OCI-LY7 (cell line): ENCODE results near the gene SCRG1. TPM values are rescaled to one million over a fixed set of nuclear protein-coding genes. Genes with fewer than 3 reads are reported as not detected.

ENCODE experiments used
- BruUV-seq: library from RNA; stranded (reverse); fragments of 400-500 nt; replicated peaks from 2 replicates; lab custom pipeline; 2021; lab: Mats Ljungman, UMichigan
- CTCF ChIA-PET: fragments of 300-600 bp; sonication (Branson Sonifier 250); formaldehyde crosslinking; loops from one replicate; lab custom pipeline; 2022; ENCODE audit warnings: antibody characterized with exemption; ENCODE audit not compliant: unreplicated experiment; lab: Charles Lee
- POLR2A ChIA-PET: fragments of 300-600 bp; sonication (Branson Sonifier 250); formaldehyde crosslinking; loops from one replicate; lab custom pipeline; 2022; ENCODE audit warnings: antibody characterized with exemption; lab: Charles Lee
- DNase-seq: peaks from one replicate; pipeline ENCODE4 v3.0.0-alpha.2; 2015; ENCODE audit warnings: low spot score
- H2AFZ ChIP-seq: fragments of 200-600 bp; sonication (generic), shearing (Covaris generic); 2 replicates; pipeline ENCODE4 v1.6.1; 2014; ENCODE audit warnings: mild to moderate bottlenecking, antibody characterized with exemption, low read length, moderate library complexity
- H3K27ac ChIP-seq: fragments of 200-600 bp; sonication (generic); 2 replicates; pipeline ENCODE4 v1.5.1; 2014; ENCODE audit warnings: mixed run types, low read depth, mild to moderate bottlenecking, moderate library complexity, low read length, inconsistent platforms; ENCODE audit not compliant: poor library complexity, severe bottlenecking
- H3K36me3 ChIP-seq: fragments of 200-600 bp; sonication (generic); 2 replicates; pipeline ENCODE4 v1.6.1; 2014; ENCODE audit warnings: mild to moderate bottlenecking, antibody characterized with exemption, low read length, moderate library complexity, mixed read lengths; ENCODE audit not compliant: insufficient read depth
- H3K4me1 ChIP-seq: fragments of 200-600 bp; sonication (generic); 2 replicates; pipeline ENCODE4 v1.5.1; 2014; ENCODE audit warnings: mild to moderate bottlenecking, low read length; ENCODE audit not compliant: insufficient read depth, poor library complexity, severe bottlenecking
- H3K4me2 ChIP-seq: fragments of 200-600 bp; sonication (generic); 2 replicates; pipeline ENCODE4 v1.6.1; 2014; ENCODE audit warnings: mild to moderate bottlenecking, low read length
- H3K4me3 ChIP-seq: fragments of 200-600 bp; sonication (generic); 2 replicates; pipeline ENCODE4 v1.5.1; 2014; ENCODE audit warnings: mild to moderate bottlenecking, low read depth, low read length; ENCODE audit not compliant: poor library complexity, severe bottlenecking
- H3K79me2 ChIP-seq: fragments of 200-600 bp; sonication (generic); 2 replicates; pipeline ENCODE4 v1.6.1; 2016; ENCODE audit warnings: low read depth, mild to moderate bottlenecking, low read length, moderate library complexity, mixed read lengths; ENCODE audit not compliant: insufficient read depth
- H3K9me2 ChIP-seq: fragments of 200-600 bp; sonication (generic); 2 replicates; pipeline ENCODE4 v1.6.1; 2016; ENCODE audit warnings: mild to moderate bottlenecking, low read length, mixed read lengths; ENCODE audit not compliant: insufficient read depth
- H3K9me3 ChIP-seq: fragments of 200-600 bp; sonication (generic); 2 replicates; pipeline ENCODE4 v1.6.1; 2014; ENCODE audit warnings: mild to moderate bottlenecking, mixed run types, low read length, mixed read lengths
- H4K20me1 ChIP-seq: fragments of 200-600 bp; sonication (generic); 2 replicates; pipeline ENCODE4 v1.6.1; 2014; ENCODE audit warnings: mild to moderate bottlenecking, antibody characterized with exemption, low read length, moderate library complexity, mixed read lengths; ENCODE audit not compliant: insufficient read depth
- CTCF ChIP-seq: fragments of 200-600 bp; sonication (generic); conservative IDR thresholded peaks from 2 replicates; pipeline ENCODE4 v1.5.1; 2014; ENCODE audit warnings: mild to moderate bottlenecking, antibody characterized with exemption, low read length, moderate library complexity, mixed read lengths
- EZH2phosphoT487 ChIP-seq: fragments of 200-600 bp; sonication (generic); IDR thresholded peaks from 2 replicates; pipeline ENCODE4 v1.6.1; 2018; ENCODE audit warnings: low read depth, borderline replicate concordance, mild to moderate bottlenecking, mixed run types, antibody characterized with exemption, low read length, moderate library complexity, mixed read lengths
- intact Hi-C: fragments of 100-400 bp; cut with micrococcal nuclease; formaldehyde crosslinking; loops from one replicate; pipeline ENCODE4 v1.10.0; 2022; ENCODE audit not compliant: unreplicated experiment
- total RNA-seq, 2 experiments: library from RNA; depleted of rRNA in 1 of 2; stranded (reverse); fragments of >200 nt in 1 of 2; shearing (Covaris generic) in 1 of 2; gene quantifications; 2 replicates each; pipeline ENCODE4 v1.2.3, GENCODE V29; 2014 to 2022

Gene SCRG1
- total RNA-seq, 2 experiments from 2014 or later, result not detected

GRCh38 chr4:173357939-173358338, 41.0 kb downstream of the SCRG1 start:
- H3K79me2 ChIP-seq, result no peaks in the 10 kb centered on the region
- no peak overlapping the region for H3K4me2 ChIP-seq
- CTCF ChIA-PET, result no interaction called here
- no peaks in the 10 kb centered on the region for H4K20me1 ChIP-seq
- H3K4me3 ChIP-seq, result no peak overlapping the region
- POLR2A ChIA-PET, result interaction anchor here (0.9 to 5.4 kb wide), 4 partner anchors 10 to 45 kb away, joined by 3 to 31 read pairs (median 18); partner anchors contain the start of gene HMGB2
- intact Hi-C loops, result no loop called here
- BruUV-seq, result no TSS peak
- H3K9me2 ChIP-seq, result no peaks in the 10 kb centered on the region
- H3K36me3 ChIP-seq, result no peaks in the 10 kb centered on the region
- H3K9me3 ChIP-seq, result no peaks in the 10 kb centered on the region
- H2AFZ ChIP-seq, result no peak overlapping the region
- DNase-seq, result no peak
- H3K27ac ChIP-seq, result no peak overlapping the region
- H3K4me1 ChIP-seq, result peaks cover 17% of the 10 kb centered on the region
- TF ChIP-seq EZH2phosphoT487 (no peak), CTCF (no peak)

GRCh38 chr4:173347467-173347866, 51.4 kb downstream of the SCRG1 start:
- no peaks in the 10 kb centered on the region for H4K20me1 ChIP-seq
- no TSS peak for BruUV-seq
- no peaks in the 10 kb centered on the region for H3K9me2 ChIP-seq
- no peaks in the 10 kb centered on the region for H3K79me2 ChIP-seq
- no peak overlapping the region for H3K27ac ChIP-seq
- no peak for DNase-seq
- ChIA-PET POLR2A (interaction anchor here (0.6 to 5.5 kb wide), 6 partner anchors 8 to 55 kb away, joined by 3 to 54 read pairs (median 18); partner anchors contain the start of gene HMGB2), CTCF (no interaction called here)
- intact Hi-C loops, result no loop called here
- H3K9me3 ChIP-seq, result no peaks in the 10 kb centered on the region
- H3K4me2 ChIP-seq, result no peak overlapping the region
- no peak overlapping the region for H2AFZ ChIP-seq
- no peaks in the 10 kb centered on the region for H3K4me1 ChIP-seq
- H3K36me3 ChIP-seq, result peaks cover 5% of the 10 kb centered on the region; the same call in 1 of the 2 replicates
- TF ChIP-seq EZH2phosphoT487, result no peak
- TF ChIP-seq CTCF, result no peak
- H3K4me3 ChIP-seq, result no peak overlapping the region

- Histone ChIP-seq H3K4me3 (no peak overlapping the region), H3K27ac (no peak overlapping the region), H3K4me1 (peaks cover 5% of the 10 kb centered on the region), H3K36me3 (peaks cover 5% of the 10 kb centered on the region; the same call in 1 of the 2 replicates), H3K9me3 (no peaks in the 10 kb centered on the region), H4K20me1 (no peaks in the 10 kb centered on the region), H3K79me2 (no peaks in the 10 kb centered on the region), H2AFZ (no peak overlapping the region), H3K9me2 (no peaks in the 10 kb centered on the region), H3K4me2 (no peak overlapping the region)
- CTCF ChIA-PET, result interaction anchor here (1.0 to 1.1 kb wide), 3 partner anchors 10 to 83 kb away, joined by 3 read pairs; no protein-coding TSS in a partner anchor
- no peak for DNase-seq
- BruUV-seq, result no TSS peak
- intact Hi-C loops, result no loop called here
- POLR2A ChIA-PET, result interaction anchor here (0.6 to 5.5 kb wide), 10 partner anchors 10 to 67 kb away, joined by 3 to 54 read pairs (median 6); partner anchors contain the start of gene HMGB2
- TF ChIP-seq EZH2phosphoT487 (no peak), CTCF (no peak)
Measured at GRCh38 chr4:173346074-173346473, 52.8 kb downstream of the SCRG1 start.
